ENCODE results near the gene CHAC1.

DNA sequence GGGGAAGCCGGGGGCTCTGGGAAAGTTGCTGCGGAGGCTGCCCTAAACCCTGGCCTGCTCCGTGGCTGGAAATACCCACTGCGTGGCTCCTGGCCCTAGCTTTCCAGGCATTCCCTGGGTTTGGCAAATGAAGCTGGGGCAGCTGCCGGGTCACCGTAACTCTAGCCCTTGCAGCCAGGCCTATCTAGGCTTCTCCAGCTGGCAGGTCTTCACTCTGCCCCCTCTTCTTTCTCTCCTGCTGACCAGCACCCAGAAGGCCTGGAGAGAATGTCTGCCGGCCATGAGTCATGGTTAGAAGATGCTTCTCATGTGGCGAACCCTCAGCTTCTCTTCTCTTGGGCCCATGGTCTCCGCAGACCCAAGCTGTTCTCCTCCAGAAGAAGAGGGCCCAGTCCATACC lies 29.7 kb upstream of the CHAC1 start:
- TF ChIP-seq CTCF (IDR thresholded peaks at IDR 0.05) (no peak), POLR2A (IDR thresholded peaks at IDR 0.05) (no peak)
